Measurements from ENCODE around the gene ITM2B.

The ITM2B gene

GRCh38 chr13:48242677-48243076, 9.7 kb downstream of the ITM2B start:
- no peak for DNase-seq (ENCODE audit: low read depth in 1 of 2, low spot score in 1 of 2)
- H3K27ac ChIP-seq (replicated peaks) = no peak overlapping the region
- no peak overlapping the region for H3K4me3 ChIP-seq (replicated peaks; ENCODE audit: insufficient read depth, low read length)
- no peaks in the 10 kb centered on the region for H3K27me3 ChIP-seq (ENCODE audit: insufficient read depth, poor library complexity, severe bottlenecking)
- no peak for TF ChIP-seq SPI1 (IDR thresholded peaks at IDR 0.05; ENCODE audit: borderline replicate concordance, low read depth)
- no peak for TF ChIP-seq POLR2AphosphoS5 (IDR thresholded peaks at IDR 0.05; ENCODE audit: low read depth)
- no peak for TF ChIP-seq GABPA (IDR thresholded peaks at IDR 0.05; ENCODE audit: low read depth)
- no peak for TF ChIP-seq REST (IDR thresholded peaks at IDR 0.05; ENCODE audit: insufficient replicate concordance, low read depth)
- TF ChIP-seq, protein P1, sequence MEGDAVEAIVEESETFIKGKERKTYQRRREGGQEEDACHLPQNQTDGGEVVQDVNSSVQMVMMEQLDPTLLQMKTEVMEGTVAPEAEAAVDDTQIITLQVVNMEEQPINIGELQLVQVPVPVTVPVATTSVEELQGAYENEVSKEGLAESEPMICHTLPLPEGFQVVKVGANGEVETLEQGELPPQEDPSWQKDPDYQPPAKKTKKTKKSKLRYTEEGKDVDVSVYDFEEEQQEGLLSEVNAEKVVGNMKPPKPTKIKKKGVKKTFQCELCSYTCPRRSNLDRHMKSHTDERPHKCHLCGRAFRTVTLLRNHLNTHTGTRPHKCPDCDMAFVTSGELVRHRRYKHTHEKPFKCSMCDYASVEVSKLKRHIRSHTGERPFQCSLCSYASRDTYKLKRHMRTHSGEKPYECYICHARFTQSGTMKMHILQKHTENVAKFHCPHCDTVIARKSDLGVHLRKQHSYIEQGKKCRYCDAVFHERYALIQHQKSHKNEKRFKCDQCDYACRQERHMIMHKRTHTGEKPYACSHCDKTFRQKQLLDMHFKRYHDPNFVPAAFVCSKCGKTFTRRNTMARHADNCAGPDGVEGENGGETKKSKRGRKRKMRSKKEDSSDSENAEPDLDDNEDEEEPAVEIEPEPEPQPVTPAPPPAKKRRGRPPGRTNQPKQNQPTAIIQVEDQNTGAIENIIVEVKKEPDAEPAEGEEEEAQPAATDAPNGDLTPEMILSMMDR (IDR thresholded peaks at IDR 0.05; ENCODE audit: insufficient read depth, low read length) = no peak

DNA sequence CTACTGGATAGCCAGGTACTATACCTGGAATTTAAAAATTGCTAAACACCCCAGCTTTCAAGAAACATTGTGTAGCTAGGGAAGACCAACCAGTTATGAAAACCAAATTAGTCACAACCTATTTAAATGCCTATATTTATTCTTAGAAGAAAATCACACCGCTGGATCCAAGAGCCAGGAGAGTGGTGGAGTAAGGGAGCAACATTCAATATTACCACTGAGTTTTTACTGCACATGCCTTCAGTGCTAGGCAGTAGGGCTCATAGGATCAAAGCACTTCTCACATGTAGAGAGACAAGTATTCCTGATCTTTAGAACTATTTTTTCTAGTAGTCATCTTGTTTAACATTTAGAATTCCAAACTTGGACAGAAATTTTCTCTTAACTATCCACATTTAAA, 11.2 kb downstream of the ITM2B start:
- DNase-seq (ENCODE audit: low read depth in 1 of 2, low spot score in 1 of 2) = no peak
- no peak overlapping the region for H3K27ac ChIP-seq (replicated peaks)
- no peak overlapping the region for H3K4me3 ChIP-seq (replicated peaks; ENCODE audit: insufficient read depth, low read length)
- TF ChIP-seq, protein P1 (IDR thresholded peaks at IDR 0.05; ENCODE audit: insufficient read depth, low read length) = no peak
- TF ChIP-seq POLR2AphosphoS5 (IDR thresholded peaks at IDR 0.05; ENCODE audit: low read depth) (no peak), GABPA (IDR thresholded peaks at IDR 0.05; ENCODE audit: low read depth) (no peak), REST (IDR thresholded peaks at IDR 0.05; ENCODE audit: insufficient replicate concordance, low read depth) (no peak)
- no peaks in the 10 kb centered on the region for H3K27me3 ChIP-seq (ENCODE audit: insufficient read depth, poor library complexity, severe bottlenecking)

DNA sequence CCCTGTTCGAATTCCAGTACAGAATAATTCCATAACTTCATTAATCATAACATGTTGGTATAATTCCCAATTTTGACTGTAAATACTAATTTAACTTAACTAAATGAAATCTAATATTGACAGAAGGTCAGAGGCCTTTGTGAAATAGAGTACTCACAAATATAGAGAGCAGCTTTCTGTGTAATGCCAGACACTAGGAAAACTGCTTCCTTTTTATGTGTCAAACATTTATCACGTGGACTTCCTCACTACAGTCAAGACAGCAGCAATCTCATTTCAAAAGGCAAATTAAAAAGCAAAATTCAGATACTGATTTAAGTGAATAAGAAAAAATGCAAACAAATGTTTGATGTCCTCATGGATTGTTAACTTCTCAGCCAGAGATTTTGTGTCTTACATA, 13.1 kb downstream of the ITM2B start:
- no peak for DNase-seq (ENCODE audit: low read depth in 1 of 2, low spot score in 1 of 2)
- Histone ChIP-seq H3K27ac (replicated peaks) (no peak overlapping the region), H3K4me3 (replicated peaks; ENCODE audit: insufficient read depth, low read length) (no peak overlapping the region), H3K27me3 (ENCODE audit: insufficient read depth, poor library complexity, severe bottlenecking) (no peaks in the 10 kb centered on the region)
- TF ChIP-seq, protein P1 (IDR thresholded peaks at IDR 0.05; ENCODE audit: insufficient read depth, low read length) = no peak
- TF ChIP-seq SPI1 (IDR thresholded peaks at IDR 0.05; ENCODE audit: borderline replicate concordance, low read depth) (no peak), POLR2AphosphoS5 (IDR thresholded peaks at IDR 0.05; ENCODE audit: low read depth) (no peak), REST (IDR thresholded peaks at IDR 0.05; ENCODE audit: insufficient replicate concordance, low read depth) (no peak), GABPA (IDR thresholded peaks at IDR 0.05; ENCODE audit: low read depth) (no peak)

All from HL-60 (cell line).